Measurements from ENCODE around the gene SIX5. TPM values are rescaled to one million over a fixed set of nuclear protein-coding genes. Genes with fewer than 3 reads are reported as not detected.

The SIX5 gene
- total and polyA plus RNA-seq, 9 of the 15 experiments (the other 6 are each of a cell fraction or from before 2014, with no cell fraction given) = 1.4 to 17.2 (median 7.4) TPM; not detected in 2

DNA sequence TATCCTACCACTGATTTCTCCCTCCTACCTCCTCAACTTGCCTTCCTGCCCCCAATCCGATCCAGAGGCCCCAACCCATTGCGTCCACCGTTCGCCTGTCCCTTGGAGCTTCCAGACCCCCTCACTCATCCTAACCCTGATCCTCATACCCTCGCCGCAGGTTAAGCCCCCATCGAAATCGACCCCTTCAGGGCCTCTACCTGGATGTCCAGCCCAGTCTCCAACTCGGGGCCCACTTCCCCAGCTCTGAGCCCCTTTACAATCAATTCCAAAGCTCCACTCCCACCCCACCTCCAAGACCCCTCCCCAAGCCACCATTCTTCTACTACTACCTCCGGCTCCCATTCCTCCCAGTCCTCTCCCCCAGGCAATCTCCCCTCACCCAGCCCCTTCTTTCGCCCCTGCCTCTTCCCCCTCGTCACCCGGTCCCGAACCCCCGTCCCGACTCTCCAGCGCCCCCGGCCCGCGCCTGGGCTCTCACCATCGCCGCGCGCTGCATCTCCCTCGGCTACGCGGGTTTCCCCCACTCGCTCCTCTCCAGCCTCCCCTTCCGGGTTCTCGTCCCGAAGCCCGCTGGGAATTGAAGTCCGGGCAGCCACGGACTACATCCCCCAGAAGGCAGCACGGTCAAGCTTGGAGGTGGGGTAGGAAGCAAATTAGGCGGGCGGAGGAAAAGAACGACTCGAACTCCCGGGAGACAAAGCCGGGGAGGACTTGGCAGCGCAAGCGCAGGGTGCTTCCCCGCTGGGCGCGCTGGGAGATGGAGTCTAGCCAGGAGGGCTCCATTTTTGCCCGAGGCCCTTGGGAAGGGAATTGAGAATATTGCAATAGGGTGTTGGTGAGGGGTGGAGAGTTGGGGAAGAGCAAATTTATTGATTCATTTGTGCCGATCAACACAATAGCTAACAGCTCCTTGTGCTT is 38.4 kb downstream of the SIX5 start, which contains the start of gene FBXO46 (continued):
- TF ChIP-seq ZBTB33 (CRISPR knock-in tag; IDR thresholded peaks at IDR 0.05) (no peak), PHB2 (IDR thresholded peaks at IDR 0.05; ENCODE audit: low read depth) (no peak), ZNF184 (CRISPR knock-in tag; IDR thresholded peaks at IDR 0.05) (no peak), ZNF449 (CRISPR knock-in tag; IDR thresholded peaks at IDR 0.05) (no peak), CCNT2 (IDR thresholded peaks at IDR 0.05; ENCODE audit: borderline replicate concordance, extremely low read depth, insufficient read length, low read depth, low read length) (no peak), ZNF3 (CRISPR knock-in tag; IDR thresholded peaks at IDR 0.05) (no peak), BACH1 (tag; IDR thresholded peaks at IDR 0.05) (no peak), EGR1 (conservative IDR thresholded peaks at IDR 0.05) (peak; percentile 43), ZNF639 (CRISPR knock-in tag; conservative IDR thresholded peaks at IDR 0.05 in 1 of 2, IDR thresholded peaks at IDR 0.05 in 1 of 2) (peak in 1 of 2 experiments; percentile 77; a peak in 2 of 4 replicates), FOXK2 (conservative IDR thresholded peaks at IDR 0.05 in 1 of 2, IDR thresholded peaks at IDR 0.05 in 1 of 2; ENCODE audit: low read depth in 2 of 2) (no peak), ZZZ3 (IDR thresholded peaks at IDR 0.05) (no peak), ZNF436 (CRISPR knock-in tag; IDR thresholded peaks at IDR 0.05) (no peak), ZNF551 (CRISPR knock-in tag; IDR thresholded peaks at IDR 0.05) (no peak), NCOA1 (IDR thresholded peaks at IDR 0.05; ENCODE audit: low read depth) (0 out of 2 replicates have a peak, but pooled peaks have one; percentile 26)
- TF ChIP-seq, protein P1, sequence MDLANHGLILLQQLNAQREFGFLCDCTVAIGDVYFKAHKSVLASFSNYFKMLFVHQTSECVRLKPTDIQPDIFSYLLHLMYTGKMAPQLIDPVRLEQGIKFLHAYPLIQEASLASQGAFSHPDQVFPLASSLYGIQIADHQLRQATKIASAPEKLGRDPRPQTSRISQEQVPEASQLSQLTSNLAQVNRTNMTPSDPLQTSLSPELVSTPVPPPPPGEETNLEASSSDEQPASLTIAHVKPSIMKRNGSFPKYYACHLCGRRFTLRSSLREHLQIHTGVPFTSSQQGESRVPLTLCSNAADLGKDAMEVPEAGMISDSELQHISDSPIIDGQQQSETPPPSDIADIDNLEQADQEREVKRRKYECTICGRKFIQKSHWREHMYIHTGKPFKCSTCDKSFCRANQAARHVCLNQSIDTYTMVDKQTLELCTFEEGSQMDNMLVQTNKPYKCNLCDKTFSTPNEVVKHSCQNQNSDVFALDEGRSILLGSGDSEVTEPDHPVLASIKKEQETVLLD (IDR thresholded peaks at IDR 0.05) = peak; percentile 93
- TF ChIP-seq, protein P2, sequence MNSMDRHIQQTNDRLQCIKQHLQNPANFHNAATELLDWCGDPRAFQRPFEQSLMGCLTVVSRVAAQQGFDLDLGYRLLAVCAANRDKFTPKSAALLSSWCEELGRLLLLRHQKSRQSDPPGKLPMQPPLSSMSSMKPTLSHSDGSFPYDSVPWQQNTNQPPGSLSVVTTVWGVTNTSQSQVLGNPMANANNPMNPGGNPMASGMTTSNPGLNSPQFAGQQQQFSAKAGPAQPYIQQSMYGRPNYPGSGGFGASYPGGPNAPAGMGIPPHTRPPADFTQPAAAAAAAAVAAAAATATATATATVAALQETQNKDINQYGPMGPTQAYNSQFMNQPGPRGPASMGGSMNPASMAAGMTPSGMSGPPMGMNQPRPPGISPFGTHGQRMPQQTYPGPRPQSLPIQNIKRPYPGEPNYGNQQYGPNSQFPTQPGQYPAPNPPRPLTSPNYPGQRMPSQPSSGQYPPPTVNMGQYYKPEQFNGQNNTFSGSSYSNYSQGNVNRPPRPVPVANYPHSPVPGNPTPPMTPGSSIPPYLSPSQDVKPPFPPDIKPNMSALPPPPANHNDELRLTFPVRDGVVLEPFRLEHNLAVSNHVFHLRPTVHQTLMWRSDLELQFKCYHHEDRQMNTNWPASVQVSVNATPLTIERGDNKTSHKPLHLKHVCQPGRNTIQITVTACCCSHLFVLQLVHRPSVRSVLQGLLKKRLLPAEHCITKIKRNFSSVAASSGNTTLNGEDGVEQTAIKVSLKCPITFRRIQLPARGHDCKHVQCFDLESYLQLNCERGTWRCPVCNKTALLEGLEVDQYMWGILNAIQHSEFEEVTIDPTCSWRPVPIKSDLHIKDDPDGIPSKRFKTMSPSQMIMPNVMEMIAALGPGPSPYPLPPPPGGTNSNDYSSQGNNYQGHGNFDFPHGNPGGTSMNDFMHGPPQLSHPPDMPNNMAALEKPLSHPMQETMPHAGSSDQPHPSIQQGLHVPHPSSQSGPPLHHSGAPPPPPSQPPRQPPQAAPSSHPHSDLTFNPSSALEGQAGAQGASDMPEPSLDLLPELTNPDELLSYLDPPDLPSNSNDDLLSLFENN (IDR thresholded peaks at IDR 0.05; ENCODE audit: low read depth in 2 of 2, low read length in 2 of 2) = peak in 1 of 2 experiments; percentile 70; a peak in 2 of 4 replicates
